PC-9 (cell line): ENCODE data around the gene MUS81.

ENCODE experiments used
- EZH2 ChIP-seq: fragments of 200-600 bp; sonication (generic); IDR thresholded peaks from 2 replicates; pipeline ENCODE4 v1.8.0; 2017; ENCODE audit warnings: antibody characterized with exemption, low read depth
- TF ChIP-seq, protein P1 (sequence below): fragments of 200-600 bp; sonication (generic); conservative IDR thresholded peaks from 2 replicates; pipeline ENCODE4 v1.6.1; 2017; ENCODE audit warnings: mixed run types, antibody characterized with exemption, mild to moderate bottlenecking, moderate library complexity

GRCh38 chr11:65865550-65866172 is 5.4 kb downstream of the MUS81 start:
- TF ChIP-seq, protein P1, sequence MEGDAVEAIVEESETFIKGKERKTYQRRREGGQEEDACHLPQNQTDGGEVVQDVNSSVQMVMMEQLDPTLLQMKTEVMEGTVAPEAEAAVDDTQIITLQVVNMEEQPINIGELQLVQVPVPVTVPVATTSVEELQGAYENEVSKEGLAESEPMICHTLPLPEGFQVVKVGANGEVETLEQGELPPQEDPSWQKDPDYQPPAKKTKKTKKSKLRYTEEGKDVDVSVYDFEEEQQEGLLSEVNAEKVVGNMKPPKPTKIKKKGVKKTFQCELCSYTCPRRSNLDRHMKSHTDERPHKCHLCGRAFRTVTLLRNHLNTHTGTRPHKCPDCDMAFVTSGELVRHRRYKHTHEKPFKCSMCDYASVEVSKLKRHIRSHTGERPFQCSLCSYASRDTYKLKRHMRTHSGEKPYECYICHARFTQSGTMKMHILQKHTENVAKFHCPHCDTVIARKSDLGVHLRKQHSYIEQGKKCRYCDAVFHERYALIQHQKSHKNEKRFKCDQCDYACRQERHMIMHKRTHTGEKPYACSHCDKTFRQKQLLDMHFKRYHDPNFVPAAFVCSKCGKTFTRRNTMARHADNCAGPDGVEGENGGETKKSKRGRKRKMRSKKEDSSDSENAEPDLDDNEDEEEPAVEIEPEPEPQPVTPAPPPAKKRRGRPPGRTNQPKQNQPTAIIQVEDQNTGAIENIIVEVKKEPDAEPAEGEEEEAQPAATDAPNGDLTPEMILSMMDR: no peak
- no peak for TF ChIP-seq EZH2
